ENCODE results near the gene PHOX2A.

Gene PHOX2A

DNA sequence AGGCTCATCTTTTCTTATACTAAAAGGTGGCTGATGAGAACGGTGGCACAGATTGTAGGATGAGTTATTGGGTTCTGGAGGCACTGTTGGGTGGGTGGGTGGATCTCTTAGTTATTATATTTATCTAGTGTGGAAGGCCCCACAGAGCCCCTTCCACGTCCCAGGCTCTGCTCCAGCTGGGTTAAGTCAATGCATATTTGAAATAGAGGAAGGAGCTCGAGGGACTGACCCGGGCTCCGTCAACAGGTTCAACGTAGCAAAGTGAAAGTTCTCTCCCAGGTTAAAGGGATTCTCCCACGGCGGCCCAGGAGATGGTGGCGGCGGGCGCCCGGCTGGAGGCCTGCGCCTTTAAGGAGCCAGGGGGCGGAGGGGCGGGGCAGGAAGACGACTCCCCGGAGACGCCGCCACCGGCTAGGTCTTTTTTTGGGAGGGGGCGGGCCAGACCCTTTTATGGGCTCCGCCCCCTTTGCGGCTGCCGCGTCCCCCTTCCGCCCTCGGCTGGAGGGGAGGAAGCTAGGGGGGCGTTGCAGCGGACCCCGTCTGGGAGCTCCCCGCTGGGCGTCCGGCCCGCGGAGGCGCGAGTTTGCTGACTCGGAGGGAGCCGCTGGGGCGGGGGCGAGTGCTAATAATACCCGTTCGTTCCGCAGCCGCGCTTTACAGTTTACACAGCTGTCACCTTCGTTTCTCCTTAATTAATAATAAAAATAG lies 20.9 kb downstream of the PHOX2A start:
- peak; percentile 14 for DNase-seq (ENCODE audit: low read depth, low spot score)
- Histone ChIP-seq H3K36me3 (ENCODE audit: insufficient read depth, low read length) (no peaks in the 10 kb centered on the region; the same call in 1 of the 2 replicates), H3K9me3 (ENCODE audit: low read depth, low read length) (no peaks in the 10 kb centered on the region), H3K27ac (peak overlapping the region; percentile 81), H3K4me3 (peak overlapping the region; percentile 95), H3K9ac (ENCODE audit: insufficient read length) (peak overlapping the region; percentile 67)
- TF ChIP-seq POLR2AphosphoS5 (IDR thresholded peaks at IDR 0.05; ENCODE audit: borderline replicate concordance, low read depth, low read length): peak; percentile 68; the same call in 1 of the 2 replicates
- no peak for TF ChIP-seq EZH2 (IDR thresholded peaks at IDR 0.05)
- TF ChIP-seq FOXP2 (optimal IDR thresholded peaks at IDR 0.05; ENCODE audit: control extremely low read depth, extremely low read length, insufficient read depth): no peak

GRCh38 chr11:72222106-72222891 lies 21.7 kb downstream of the PHOX2A start:
- peak overlapping the region; percentile 57 for H3K9ac ChIP-seq (ENCODE audit: insufficient read length)
- DNase-seq (ENCODE audit: low read depth, low spot score): no peak
- no peaks in the 10 kb centered on the region for H3K36me3 ChIP-seq (ENCODE audit: insufficient read depth, low read length)
- peak overlapping the region; percentile 81 for H3K27ac ChIP-seq
- no peaks in the 10 kb centered on the region for H3K9me3 ChIP-seq (ENCODE audit: low read depth, low read length)
- TF ChIP-seq EZH2 (IDR thresholded peaks at IDR 0.05) (no peak), FOXP2 (optimal IDR thresholded peaks at IDR 0.05; ENCODE audit: control extremely low read depth, extremely low read length, insufficient read depth) (no peak), POLR2AphosphoS5 (IDR thresholded peaks at IDR 0.05; ENCODE audit: borderline replicate concordance, low read depth, low read length) (no peak)
- H3K4me3 ChIP-seq: peak overlapping the region; percentile 95

DNA sequence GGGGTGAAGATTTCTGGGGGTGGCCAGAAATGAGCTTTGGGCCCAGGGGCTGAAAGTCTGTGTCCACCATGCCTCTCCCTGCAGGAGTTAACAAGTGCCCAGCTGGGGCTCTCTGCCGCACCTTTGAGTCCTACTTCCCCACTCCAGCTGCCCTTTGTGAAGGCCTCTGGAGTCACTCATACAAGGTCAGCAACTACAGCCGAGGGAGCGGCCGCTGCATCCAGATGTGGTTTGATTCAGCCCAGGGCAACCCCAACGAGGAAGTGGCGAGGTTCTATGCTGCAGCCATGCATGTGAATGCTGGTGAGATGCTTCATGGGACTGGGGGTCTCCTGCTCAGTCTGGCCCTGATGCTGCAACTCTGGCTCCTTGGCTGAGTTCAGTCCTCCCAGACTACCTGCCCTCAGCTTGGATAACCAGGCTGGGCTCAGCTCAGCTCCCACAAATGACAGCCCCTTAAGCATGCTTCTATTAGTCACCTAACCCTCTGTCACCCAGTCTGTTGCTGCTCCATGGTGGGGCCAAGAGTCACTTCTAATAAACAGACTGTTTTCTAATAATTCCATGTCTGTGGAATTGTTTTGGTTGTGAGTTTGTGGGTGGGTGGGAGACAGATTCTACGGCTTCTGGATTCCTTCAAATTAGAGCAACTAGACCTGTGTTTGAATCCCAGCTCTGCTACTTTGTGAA lies 22.4 kb downstream of the PHOX2A start:
- Histone ChIP-seq H3K27ac (peak overlapping the region; percentile 81; the same call in 1 of the 2 replicates), H3K9ac (ENCODE audit: insufficient read length) (no peak overlapping the region), H3K36me3 (ENCODE audit: insufficient read depth, low read length) (no peaks in the 10 kb centered on the region), H3K9me3 (ENCODE audit: low read depth, low read length) (no peaks in the 10 kb centered on the region), H3K4me3 (no peak overlapping the region)
- TF ChIP-seq FOXP2 (optimal IDR thresholded peaks at IDR 0.05; ENCODE audit: control extremely low read depth, extremely low read length, insufficient read depth) (no peak), EZH2 (IDR thresholded peaks at IDR 0.05) (no peak), POLR2AphosphoS5 (IDR thresholded peaks at IDR 0.05; ENCODE audit: borderline replicate concordance, low read depth, low read length) (no peak)
- DNase-seq (ENCODE audit: low read depth, low spot score): no peak

GRCh38 chr11:72220696-72221363 lies 23.1 kb downstream of the PHOX2A start:
- TF ChIP-seq FOXP2 (optimal IDR thresholded peaks at IDR 0.05; ENCODE audit: control extremely low read depth, extremely low read length, insufficient read depth): no peak
- no peak for TF ChIP-seq EZH2 (IDR thresholded peaks at IDR 0.05)
- TF ChIP-seq POLR2AphosphoS5 (IDR thresholded peaks at IDR 0.05; ENCODE audit: borderline replicate concordance, low read depth, low read length): no peak
- H3K27ac ChIP-seq: no peak overlapping the region
- H3K9ac ChIP-seq (ENCODE audit: insufficient read length): no peak overlapping the region

GRCh38 chr11:72218251-72218745 lies 25.7 kb downstream of the PHOX2A start:
- no peak overlapping the region for H3K9ac ChIP-seq (ENCODE audit: insufficient read length)
- H3K36me3 ChIP-seq (ENCODE audit: insufficient read depth, low read length): no peaks in the 10 kb centered on the region
- no peak overlapping the region for H3K4me3 ChIP-seq
- H3K27ac ChIP-seq: no peak overlapping the region
- TF ChIP-seq FOXP2 (optimal IDR thresholded peaks at IDR 0.05; ENCODE audit: control extremely low read depth, extremely low read length, insufficient read depth) (no peak), POLR2AphosphoS5 (IDR thresholded peaks at IDR 0.05; ENCODE audit: borderline replicate concordance, low read depth, low read length) (no peak), EZH2 (IDR thresholded peaks at IDR 0.05) (no peak)
- no peaks in the 10 kb centered on the region for H3K9me3 ChIP-seq (ENCODE audit: low read depth, low read length)
- no peak for DNase-seq (ENCODE audit: low read depth, low spot score)

More at GRCh38 chr11:72220696-72221363, 23.1 kb downstream of the PHOX2A start:
- Histone ChIP-seq H3K36me3 (ENCODE audit: insufficient read depth, low read length) (no peaks in the 10 kb centered on the region), H3K9me3 (ENCODE audit: low read depth, low read length) (no peaks in the 10 kb centered on the region), H3K4me3 (no peak overlapping the region)
- DNase-seq (ENCODE audit: low read depth, low spot score): no peak

GRCh38 chr11:72217841-72218240 lies 26.1 kb downstream of the PHOX2A start:
- Histone ChIP-seq H3K27ac (no peak overlapping the region), H3K36me3 (ENCODE audit: insufficient read depth, low read length) (no peaks in the 10 kb centered on the region), H3K4me3 (no peak overlapping the region), H3K9ac (ENCODE audit: insufficient read length) (no peak overlapping the region), H3K9me3 (ENCODE audit: low read depth, low read length) (no peaks in the 10 kb centered on the region)
- DNase-seq (ENCODE audit: low read depth, low spot score): no peak
- TF ChIP-seq FOXP2 (optimal IDR thresholded peaks at IDR 0.05; ENCODE audit: control extremely low read depth, extremely low read length, insufficient read depth): no peak
- TF ChIP-seq EZH2 (IDR thresholded peaks at IDR 0.05): no peak
- TF ChIP-seq POLR2AphosphoS5 (IDR thresholded peaks at IDR 0.05; ENCODE audit: borderline replicate concordance, low read depth, low read length): no peak

DNA sequence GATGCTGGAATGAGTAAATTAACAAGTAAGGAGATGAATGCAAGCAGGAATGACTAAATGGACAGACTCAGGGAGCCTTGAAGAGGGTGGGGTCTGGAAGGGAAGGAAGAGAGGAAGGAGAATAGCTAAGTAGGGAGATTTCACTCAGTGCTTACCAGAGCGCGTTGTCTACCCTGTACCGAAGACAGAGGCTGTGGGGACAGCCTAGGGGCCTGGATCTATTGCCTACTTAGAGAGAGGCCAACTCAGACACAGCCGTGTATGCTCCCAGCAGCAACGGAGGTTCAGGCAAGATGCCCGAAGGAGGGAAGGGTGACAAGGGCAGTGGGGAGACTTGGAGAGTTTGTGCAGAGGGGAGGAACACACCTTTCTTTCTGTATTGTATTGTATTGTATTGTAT lies 27.3 kb downstream of the PHOX2A start, which contains the start of gene FOLR2:
FOLR2 (plus strand) TSS at position 157 of the 400 bp plus-strand sequence. CDS start 1,791 bp downstream, outside the sequence.
- H3K27ac ChIP-seq: no peak within 1 kb of the TSS
- TF ChIP-seq FOXP2 (optimal IDR thresholded peaks at IDR 0.05; ENCODE audit: control extremely low read depth, extremely low read length, insufficient read depth): no peak
- no peak for TF ChIP-seq EZH2 (IDR thresholded peaks at IDR 0.05)
- TF ChIP-seq POLR2AphosphoS5 (IDR thresholded peaks at IDR 0.05; ENCODE audit: borderline replicate concordance, low read depth, low read length): no peak
- no peak within 1 kb of the TSS for H3K9ac ChIP-seq (ENCODE audit: insufficient read length)
- no peaks in the 10 kb centered on the region for H3K9me3 ChIP-seq (ENCODE audit: low read depth, low read length)
- H3K4me3 ChIP-seq: no peak within 1 kb of the TSS
- DNase-seq (ENCODE audit: low read depth, low spot score): no peak
- H3K36me3 ChIP-seq (ENCODE audit: insufficient read depth, low read length): no peaks in the 10 kb centered on the region
